Stimulated activated naive CD4-positive, alpha-beta T cell treated with Interleukin-2 at 50 U/mL for 16 hours (primary cell): ENCODE measurements around the gene OOSP4B.
"Not testable (repeated sequence)": the region's sequence is repeated elsewhere in the genome, so short reads cannot be mapped to it uniquely, and the experiment has no call there.

Source experiments
- DNase-seq: peaks from one replicate; lab custom pipeline; 2025; lab: John Stamatoyannopoulos, UW

Gene OOSP4B

DNA sequence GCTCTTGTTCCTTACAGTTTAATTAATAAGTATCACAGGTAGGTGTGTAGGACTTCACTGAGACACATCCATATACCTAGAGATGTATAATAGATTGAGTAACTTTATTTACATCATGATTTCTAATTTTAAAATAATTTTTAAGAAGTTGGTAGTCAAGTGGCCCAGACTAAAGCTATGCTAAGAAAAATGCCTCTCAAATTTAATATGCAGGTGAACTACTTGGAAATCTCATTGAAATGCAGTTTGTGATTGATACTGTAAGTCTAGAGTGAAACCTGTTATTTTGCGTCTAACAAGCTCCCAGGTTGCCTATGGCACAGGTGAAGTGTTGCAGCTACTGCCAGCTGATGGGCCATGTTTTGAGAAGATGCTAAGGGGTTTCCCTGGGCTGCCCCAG lies at the start of gene OOSP4B:
TSS of gene OOSP4B (plus strand) at position 301 of the 400 bp plus-strand sequence.
- DNase-seq, result no peak

DNA sequence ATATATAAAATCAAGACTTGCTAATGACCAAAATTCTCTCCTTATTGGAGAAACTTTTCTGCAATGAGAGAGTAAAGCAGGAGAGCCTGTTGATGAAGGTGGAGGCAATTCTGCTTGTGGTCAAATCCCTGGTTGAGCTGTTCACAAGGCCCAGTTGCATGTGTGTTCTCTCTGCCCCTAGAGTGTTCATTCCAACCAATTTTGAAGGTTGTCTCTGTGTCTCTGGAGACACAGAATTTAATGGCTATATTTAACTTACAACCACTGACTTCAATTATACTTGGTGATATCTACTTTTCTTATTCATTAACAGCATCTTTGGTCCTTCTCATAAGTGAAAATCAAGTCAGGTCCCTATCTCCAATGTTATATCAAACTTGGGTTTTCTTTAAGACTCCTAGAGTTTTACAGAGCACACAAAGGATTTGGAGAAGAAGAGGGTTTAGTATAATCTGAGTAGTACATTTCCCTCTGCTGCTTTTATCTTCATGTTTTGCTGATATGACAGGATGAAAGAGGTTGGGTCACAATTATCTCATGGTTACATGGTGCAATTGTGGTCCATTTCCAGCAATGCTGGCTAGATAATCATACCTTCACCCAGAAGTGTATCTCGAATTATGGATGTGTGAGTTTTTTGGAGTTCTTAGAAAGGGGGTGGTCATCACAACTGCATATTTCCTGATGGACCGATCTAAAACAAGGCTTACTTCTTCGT lies 49.1 kb upstream of the OOSP4B start:
- DNase-seq, result no peak

GRCh38 chr11:59968395-59968783 lies 48.6 kb upstream of the OOSP4B start:
- no peak for DNase-seq

GRCh38 chr11:59973097-59973496 lies 43.9 kb upstream of the OOSP4B start:
- no peak for DNase-seq

DNA sequence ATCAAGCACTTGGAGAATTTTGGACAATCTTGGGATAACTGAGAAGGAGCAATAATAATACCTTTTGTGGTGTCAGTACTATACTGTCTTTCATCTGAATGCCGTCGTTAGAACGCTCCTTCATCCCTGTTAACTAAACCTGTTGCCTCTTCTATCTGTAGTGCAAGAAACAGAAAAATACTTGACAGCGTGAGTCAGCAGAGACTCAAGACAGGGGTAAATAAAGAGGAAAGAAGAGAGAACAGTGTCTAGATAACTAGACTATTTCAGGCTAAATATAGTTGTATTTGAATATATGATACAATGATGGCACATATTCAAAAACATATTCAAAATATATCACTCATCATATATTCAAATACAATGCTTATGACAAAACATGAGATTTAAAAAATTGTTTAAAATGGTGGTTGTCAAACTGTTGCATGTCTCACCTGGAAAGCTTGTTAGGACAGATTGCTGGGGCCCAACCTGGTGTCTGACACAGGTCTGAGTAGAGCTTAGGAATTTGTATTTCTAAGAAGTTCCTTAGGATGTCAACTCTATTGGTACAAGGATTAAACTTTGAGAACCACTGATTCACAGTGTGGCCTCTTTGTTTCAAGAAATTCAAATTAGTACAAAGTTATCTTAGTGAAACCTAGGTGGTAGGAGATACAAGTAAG lies 35.7 kb upstream of the OOSP4B start:
- DNase-seq, result no peak

DNA sequence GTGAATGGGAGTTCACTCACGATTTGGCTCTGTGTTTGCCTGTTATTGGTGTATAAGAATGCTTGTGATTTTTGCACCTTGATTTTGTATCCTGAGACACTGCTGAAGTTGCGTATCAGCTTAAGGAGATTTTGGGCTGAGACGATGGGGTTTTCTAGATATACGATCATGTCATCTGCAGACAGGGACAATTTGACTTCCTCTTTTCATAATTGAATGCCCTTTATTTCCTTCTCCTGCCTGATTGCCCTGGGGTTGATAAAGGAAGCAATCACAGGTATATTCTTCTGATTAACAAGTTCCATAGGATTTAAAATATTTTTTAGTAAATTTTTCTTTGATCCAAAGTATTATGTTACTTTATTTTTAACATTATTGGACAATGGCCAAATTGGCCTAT lies 34.9 kb upstream of the OOSP4B start:
- not testable (repeated sequence) for DNase-seq

DNA sequence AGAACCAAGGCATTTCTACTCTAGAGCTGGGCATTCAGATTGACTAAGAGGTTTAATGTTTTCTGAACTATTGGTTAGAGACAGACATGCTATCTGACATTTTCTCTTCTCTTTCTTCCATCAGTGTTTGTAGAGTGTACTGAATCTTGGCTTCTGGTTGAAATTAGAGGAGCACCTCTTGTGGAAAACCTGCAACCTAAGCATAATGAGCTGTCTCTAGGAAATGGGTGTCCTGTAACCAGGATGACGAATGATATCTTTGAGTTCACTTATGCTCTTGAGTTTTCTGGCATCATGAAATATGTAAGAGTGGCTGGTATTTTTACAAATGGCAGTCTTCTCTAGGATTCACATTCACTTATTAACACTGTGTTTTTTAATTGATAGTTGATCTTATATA lies 33.8 kb upstream of the OOSP4B start:
- DNase-seq, result no peak

DNA sequence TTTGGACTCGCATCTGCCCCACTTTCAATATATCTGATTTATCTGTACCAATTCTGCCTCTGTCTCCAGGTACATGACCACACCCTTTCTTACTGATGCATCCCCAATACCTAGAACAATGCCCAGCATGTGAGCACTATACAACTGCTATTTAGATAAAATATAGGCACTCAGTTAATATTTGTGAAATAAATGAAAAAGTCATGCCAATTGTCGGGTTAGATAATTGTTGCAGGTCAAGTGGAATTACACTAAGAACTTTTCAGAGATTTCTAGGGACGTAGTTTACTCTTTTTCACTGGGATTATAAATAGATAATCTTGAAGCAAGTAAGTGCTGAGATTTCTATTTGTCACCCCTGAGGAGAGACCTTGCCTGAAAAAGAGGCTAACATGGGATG lies 32.6 kb upstream of the OOSP4B start:
- no peak for DNase-seq

DNA sequence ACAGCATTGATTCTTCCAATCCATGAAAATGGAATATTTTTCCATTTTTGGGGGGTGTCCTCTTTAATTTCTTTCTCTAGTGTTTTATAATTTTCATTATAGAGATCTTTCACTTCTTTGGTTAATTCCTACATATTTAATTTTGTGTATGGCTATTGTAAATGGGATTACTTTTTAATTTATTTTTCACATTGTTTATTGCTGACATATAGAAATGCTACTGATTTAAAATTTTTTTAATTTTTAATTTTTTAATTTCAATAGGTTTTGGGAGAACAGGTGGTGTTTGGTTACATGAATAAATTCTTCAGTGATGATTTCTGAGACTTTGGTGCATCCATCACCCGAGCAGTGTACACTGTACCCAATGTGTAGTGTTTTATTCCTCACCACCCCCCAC lies 26.6 kb upstream of the OOSP4B start:
- DNase-seq, result no peak

DNA sequence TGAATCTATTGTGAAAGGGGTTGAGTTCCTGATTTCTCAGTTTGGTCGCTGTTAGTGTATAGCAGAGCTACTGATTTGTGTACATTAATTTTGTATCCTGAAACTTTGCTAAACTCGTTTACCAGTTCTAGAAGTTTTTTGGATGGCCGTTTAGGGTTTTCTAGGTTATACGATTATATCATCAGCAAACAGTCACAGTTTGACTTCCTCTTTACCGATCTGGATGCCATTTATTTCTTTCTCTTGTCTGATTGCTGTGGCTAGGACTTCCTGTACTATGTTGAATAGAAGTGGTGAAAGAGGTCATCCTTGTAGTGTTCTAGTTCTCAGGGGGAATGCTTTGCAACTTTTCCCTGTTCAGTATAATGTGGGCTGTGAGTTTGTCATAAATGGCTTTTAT lies 24.6 kb upstream of the OOSP4B start:
- DNase-seq, result no peak

GRCh38 chr11:59997800-59998199 lies 19.2 kb upstream of the OOSP4B start:
- no peak for DNase-seq

DNA sequence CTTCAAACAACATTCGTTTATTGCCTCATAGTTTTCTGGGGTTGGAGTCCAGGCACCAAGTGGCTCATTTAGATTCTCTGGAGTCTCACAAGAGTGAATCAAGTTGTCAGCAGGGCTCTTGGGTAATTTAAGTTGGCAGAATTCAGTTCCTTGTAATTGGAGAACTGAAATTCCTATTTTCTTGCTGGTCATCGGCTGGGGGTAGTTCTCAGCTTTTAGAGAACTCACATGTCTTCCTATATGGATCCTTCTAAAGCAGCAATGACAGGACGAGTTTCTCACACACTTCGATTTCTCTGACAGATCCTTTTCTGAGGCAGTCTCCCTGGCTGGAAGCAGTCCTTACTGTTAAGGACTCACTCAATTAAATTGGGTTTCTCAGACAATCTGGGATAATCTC lies 17.3 kb upstream of the OOSP4B start:
- no peak for DNase-seq

DNA sequence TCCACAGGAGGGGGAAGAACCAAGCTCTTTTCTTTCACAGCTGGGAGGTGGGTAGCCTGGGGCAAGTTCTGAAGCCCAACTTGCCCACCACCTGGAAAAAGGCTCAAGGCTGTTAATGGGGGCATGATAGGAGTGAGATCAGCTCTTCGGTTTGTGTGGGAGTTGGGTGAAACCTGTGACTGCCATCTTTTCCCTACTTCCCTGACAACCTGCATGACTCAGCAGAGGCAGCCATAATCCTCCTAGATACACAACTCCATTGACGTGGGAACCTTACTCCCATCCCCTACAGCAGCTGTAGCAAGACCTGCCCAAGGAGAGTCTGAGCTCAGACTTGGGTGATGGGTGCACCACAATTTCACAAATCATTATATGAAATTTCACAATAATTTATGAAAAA lies 13.3 kb upstream of the OOSP4B start:
- DNase-seq, result no peak

DNA sequence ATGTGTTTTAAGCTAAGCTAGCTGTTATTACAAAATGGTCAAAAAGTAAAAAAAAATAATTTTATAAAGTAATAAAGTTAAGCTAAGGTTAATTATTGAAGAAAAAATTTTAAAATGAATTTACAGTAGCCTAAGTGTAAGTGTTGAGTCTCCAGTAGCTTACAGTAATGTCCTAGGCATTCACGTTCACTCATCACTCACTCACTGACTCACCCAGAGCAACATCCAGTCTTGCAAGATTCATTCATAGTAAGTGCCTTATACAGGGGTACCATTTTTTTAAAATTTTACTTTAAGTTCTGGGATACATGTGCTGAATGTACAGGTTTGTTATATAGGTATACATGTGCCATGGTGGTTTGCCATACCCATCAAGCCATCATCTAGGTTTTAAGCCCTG lies 11.6 kb upstream of the OOSP4B start:
- no peak for DNase-seq

DNA sequence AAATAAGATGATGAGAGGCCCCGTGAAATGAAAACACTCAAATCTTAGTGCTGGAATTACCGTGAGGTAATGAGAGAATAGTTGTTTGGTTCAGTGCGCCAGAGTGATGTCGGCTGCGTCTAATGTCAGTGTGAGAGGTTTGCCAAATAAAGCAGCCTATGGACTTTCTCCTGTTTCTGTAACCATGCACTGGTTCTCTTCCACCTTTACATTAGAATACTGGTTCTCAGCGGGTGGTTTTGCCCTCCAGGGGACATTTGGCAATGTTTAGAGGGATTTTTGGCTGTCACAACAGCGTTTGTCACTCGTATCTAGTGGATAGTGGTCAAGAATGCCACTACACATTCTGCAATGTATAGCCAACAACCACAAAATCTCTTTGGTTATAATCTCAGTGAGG lies 1.1 kb downstream of the OOSP4B start:
- no peak for DNase-seq

DNA sequence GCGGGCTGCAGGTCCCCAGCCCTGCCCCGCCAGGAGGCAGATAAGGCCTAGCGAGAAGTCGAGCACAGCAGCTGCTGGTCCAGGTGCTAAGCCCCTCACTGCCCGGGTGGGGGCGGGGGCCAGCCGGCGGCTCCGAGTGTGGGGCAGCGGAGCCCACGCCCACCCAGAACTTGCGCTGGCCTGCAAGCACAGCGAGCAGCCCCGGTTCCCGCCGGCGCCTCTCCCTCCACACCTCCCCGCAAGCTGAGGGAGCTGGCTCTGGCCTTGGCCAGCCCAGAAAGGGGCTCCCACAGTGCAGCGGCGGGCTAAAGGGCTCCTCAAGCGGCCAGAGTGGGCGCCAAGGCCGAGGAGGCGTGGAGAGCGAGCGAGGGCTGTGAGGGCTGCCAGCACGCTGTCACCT lies 3.4 kb downstream of the OOSP4B start:
- DNase-seq, result not testable (repeated sequence)

DNA sequence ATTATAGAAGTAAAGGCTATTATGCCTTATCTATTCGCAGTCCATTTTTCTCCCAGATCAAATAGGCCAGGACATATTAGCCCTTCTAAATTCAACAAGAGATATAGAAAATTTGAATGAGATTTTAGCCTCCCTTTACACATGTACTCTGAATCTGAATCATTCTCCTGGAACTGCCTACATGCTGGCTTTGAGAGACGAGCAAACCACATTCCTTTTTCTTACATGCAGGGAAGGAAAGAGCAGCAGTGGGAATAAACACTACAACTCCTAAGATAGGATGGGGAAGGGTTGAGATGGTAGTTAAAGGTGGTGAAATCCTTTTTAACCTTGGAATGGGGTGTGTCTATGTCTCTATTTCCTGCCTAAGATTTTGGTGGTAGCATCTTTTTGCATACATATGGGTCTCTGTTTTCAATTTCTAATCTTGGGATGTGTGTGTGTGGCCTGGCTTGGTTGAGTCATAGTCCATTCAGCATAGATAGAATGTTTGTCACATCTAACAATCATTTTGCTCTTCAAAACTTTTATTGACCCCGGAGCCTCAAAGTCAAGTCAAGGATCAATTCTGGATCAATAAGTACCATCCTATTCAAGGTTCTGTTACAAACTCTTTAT lies 12.1 kb downstream of the OOSP4B start:
- DNase-seq, result no peak

- no peak for DNase-seq
These were observed 23.1 kb downstream of the OOSP4B start, which contains the start of gene OOSP2 for GRCh38 chr11:60040109-60040508. OOSP2 (plus strand) TSS chr11:60040409; CDS start chr11:60040460, 51 bp downstream.

DNA sequence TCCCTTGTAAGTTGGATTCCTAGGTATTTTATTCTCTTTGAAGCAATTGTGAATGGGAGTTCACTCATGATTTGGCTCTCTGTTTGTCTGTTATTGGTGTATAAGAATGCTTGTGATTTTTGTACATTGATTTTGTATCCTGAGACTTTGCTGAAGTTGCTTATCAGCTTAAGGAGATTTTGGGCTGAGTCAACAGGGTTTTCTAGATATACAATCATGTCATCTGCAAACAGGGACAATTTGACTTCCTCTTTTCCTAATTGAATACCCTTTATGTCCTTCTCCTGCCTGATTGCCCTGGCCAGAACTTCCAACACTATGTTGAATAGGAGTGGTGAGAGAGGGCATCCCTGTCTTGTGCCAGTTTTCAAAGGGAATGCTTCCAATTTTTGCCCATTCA lies 33.4 kb downstream of the OOSP4B start:
- DNase-seq, result not testable (repeated sequence)

- not testable (repeated sequence) for DNase-seq
These were observed 33.9 kb downstream of the OOSP4B start for GRCh38 chr11:60050839-60051238.

DNA sequence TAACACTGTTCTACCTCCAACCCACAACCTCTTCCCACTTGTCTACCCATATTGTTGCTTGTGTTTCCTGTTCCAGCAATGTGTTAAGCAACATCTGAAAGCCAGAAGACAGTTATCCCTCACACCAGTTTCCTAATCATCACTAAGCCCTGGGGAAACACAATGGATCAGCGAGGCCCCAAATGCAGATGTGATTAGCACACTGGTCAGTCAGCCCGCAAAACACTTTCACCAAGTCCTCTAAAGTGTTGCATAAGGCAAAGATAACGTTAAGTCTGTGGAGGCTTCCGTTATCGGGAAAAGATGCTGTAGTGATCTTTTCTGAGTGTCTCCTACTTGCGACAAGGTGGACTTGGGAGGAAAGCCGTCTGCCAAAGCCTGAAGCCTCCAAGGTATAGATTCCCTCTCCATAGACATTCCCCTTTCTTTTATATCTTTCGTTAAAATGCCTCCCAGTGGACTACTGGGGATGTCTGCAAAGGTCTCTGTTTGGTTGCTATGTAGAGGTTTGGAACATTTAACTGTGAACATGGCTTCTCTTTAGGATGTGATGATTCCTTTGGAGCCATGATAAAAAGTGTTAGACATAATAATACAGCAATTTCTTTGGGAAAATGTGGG lies 39.5 kb downstream of the OOSP4B start, which contains the start of gene MS4A3:
TSS of gene MS4A3 (plus strand) at position 317 of the 621 bp plus-strand sequence. CDS start 4,496 bp downstream, outside the sequence.
- no peak for DNase-seq

GRCh38 chr11:60059052-60059451 lies 42.1 kb downstream of the OOSP4B start:
- no peak for DNase-seq
